BLaER1 treated with 17β-estradiol and CSF1 and Interleukin-3, amounts not matched to agents 10 nM and 100 nM (cell line): ENCODE measurements around the gene DIP2B.

Experiments used
- H3K27ac ChIP-seq, 11 experiments: shearing (Covaris generic); formaldehyde crosslinking; 2 replicates each; pipeline ENCODE4 v1.8.1; 2022
- H3K27me3 ChIP-seq, 11 experiments: shearing (Covaris generic); formaldehyde crosslinking; 2 replicates each; pipeline ENCODE4 v1.8.1; 2022
- H3K36me3 ChIP-seq, 11 experiments: shearing (Covaris generic); formaldehyde crosslinking; 2 replicates each; pipeline ENCODE4 v1.8.1; 2022
- H3K4me1 ChIP-seq, 10 experiments: shearing (Covaris generic); formaldehyde crosslinking; 2 replicates each; pipeline ENCODE4 v1.8.1; 2022
- H3K4me2 ChIP-seq, 11 experiments: shearing (Covaris generic); formaldehyde crosslinking; 2 replicates each; pipeline ENCODE4 v1.8.1; 2022
- H3K4me3 ChIP-seq, 10 experiments: shearing (Covaris generic); formaldehyde crosslinking; 2 replicates each; pipeline ENCODE4 v1.8.1; 2022
- H3K9ac ChIP-seq, 11 experiments: shearing (Covaris generic); formaldehyde crosslinking; 2 replicates each; pipeline ENCODE4 v1.8.1; 2022
- H3K9me3 ChIP-seq, 11 experiments: shearing (Covaris generic); formaldehyde crosslinking; replicated peaks in 1 of 11; 2 replicates each; pipeline ENCODE4 v1.8.1; 2022
- H4K20me1 ChIP-seq, 11 experiments: shearing (Covaris generic); formaldehyde crosslinking; 2 replicates each; pipeline ENCODE4 v1.8.1; 2022
- Cebpa-rat ChIP-seq, 11 experiments: shearing (Covaris generic); IDR thresholded peaks; 2 replicates each; pipeline ENCODE4 v1.8.1; 2022

The DIP2B gene

DNA sequence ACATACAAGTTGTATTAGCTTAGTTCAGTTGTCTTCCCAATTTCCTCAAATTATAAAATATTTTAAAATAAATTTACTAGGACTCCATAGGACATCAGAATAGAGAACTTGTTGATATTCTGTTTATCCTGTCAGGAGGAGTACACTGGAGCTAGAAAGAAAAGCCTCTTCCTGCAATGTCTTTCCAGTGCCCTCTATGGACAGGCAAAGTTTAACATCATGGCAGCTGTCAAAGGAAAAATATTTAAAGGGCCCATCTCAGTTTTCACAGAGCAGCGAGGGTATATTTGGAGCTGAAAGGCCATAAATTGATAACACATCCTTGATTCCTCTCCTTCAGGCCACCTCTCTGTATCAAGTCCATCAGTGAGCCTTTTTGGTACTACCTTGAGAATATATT, 19.0 kb downstream of the DIP2B start:
- H3K4me2 ChIP-seq = peak overlapping the region in 5 of 11 experiments; percentile 22 to 78 (median 62); a peak in 7 of 22 replicates

DNA sequence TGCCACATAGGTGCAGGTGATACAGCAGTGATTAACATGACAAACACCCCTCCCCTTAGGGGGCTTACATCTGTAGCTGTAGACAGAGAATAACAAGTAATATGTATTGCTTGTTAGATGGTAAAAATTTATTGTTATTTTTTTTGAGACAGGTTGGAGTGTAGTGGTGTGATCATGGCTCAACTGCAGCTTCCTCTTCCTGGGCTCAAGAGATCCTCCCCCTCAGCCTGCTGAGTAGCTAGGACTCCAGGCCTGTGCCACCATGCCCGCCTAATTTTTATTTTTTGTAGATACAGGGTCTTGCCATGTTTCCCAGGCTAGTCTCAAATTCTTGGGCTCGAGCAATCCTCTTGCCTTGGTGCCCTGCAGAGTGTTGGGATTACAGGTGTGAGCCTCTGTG, 19.8 kb downstream of the DIP2B start:
- Histone ChIP-seq H3K36me3 (peaks cover 11 to 82% (median 52%) of the 10 kb centered on the region in 11 experiments), H3K4me2 (peak overlapping the region in 5 of 11 experiments; percentile 22 to 78 (median 62); a peak in 10 of 22 replicates), H3K9ac (no peak overlapping the region), H3K27ac (peak overlapping the region in 4 of 11 experiments; percentile 4 to 37 (median 32); a peak in 5 of 22 replicates), H3K27me3 (no peaks in the 10 kb centered on the region), H3K9me3 (peaks cover 0 to 38% (median 23%) of the 10 kb centered on the region in 11 experiments; a peak in 18 of 22 replicates), H3K4me3 (no peak overlapping the region), H4K20me1 (peaks cover 0 to 89% (median 50%) of the 10 kb centered on the region in 11 experiments; a peak in 17 of 22 replicates), H3K4me1 (peaks cover 28 to 100% (median 60%) of the 10 kb centered on the region in 10 experiments)
- no peak for TF ChIP-seq Cebpa-rat (IDR thresholded peaks at IDR 0.05)

More for the DNA sequence above, 19.0 kb downstream of the DIP2B start:
- Histone ChIP-seq H3K36me3 (peaks cover 11 to 75% (median 49%) of the 10 kb centered on the region in 11 experiments), H4K20me1 (peaks cover 0 to 88% (median 53%) of the 10 kb centered on the region in 11 experiments; a peak in 19 of 22 replicates), H3K27me3 (no peaks in the 10 kb centered on the region), H3K9me3 (peaks cover 0 to 33% (median 23%) of the 10 kb centered on the region in 11 experiments; a peak in 18 of 22 replicates), H3K27ac (peak overlapping the region in 3 of 11 experiments; percentile 4 to 36 (median 29); a peak in 2 of 22 replicates), H3K4me1 (peaks cover 25 to 100% (median 60%) of the 10 kb centered on the region in 10 experiments), H3K4me3 (no peak overlapping the region), H3K9ac (no peak overlapping the region)
- no peak for TF ChIP-seq Cebpa-rat (IDR thresholded peaks at IDR 0.05)

- H3K9me3 ChIP-seq = peaks cover 0 to 38% (median 25%) of the 10 kb centered on the region in 11 experiments; a peak in 18 of 22 replicates
- no peak overlapping the region for H3K9ac ChIP-seq
- H3K27ac ChIP-seq = peak overlapping the region in 3 of 11 experiments; percentile 19 to 37 (median 36); a peak in 4 of 22 replicates
- TF ChIP-seq Cebpa-rat (IDR thresholded peaks at IDR 0.05) = no peak
- H3K4me1 ChIP-seq = peaks cover 22 to 100% (median 60%) of the 10 kb centered on the region in 10 experiments
- H3K36me3 ChIP-seq = peaks cover 13 to 90% (median 60%) of the 10 kb centered on the region in 11 experiments
- H3K27me3 ChIP-seq = no peaks in the 10 kb centered on the region
- peak overlapping the region; percentile 21 to 78 (median 55); a peak in 21 of 22 replicates for H3K4me2 ChIP-seq
- no peak overlapping the region for H3K4me3 ChIP-seq
- H4K20me1 ChIP-seq = peaks cover 0 to 88% (median 50%) of the 10 kb centered on the region in 11 experiments; a peak in 17 of 22 replicates
Observed at GRCh38 chr12:50525422-50525821, 20.6 kb downstream of the DIP2B start.

DNA sequence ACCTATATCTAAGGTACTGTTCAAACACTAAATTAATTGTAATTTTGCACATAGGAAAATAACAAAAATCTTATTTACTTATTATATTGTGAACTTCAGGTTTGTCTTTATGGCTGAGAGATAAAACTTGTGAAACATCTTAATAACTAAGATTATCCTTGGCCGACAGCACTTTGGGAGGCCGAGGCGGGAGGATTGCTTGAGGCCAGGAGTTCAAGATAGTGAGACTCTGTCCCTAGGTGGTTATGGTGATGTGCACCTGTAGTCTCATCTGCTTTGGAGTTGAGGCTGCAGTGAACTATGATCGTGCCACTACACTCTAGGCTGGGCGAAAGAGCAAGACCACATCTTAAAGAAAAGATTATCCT, 22.6 kb downstream of the DIP2B start:
- Histone ChIP-seq H3K4me3 (no peak overlapping the region), H4K20me1 (peaks cover 0 to 84% (median 61%) of the 10 kb centered on the region in 11 experiments; a peak in 17 of 22 replicates), H3K4me1 (peaks cover 25 to 100% (median 68%) of the 10 kb centered on the region in 10 experiments), H3K36me3 (peaks cover 16 to 94% (median 58%) of the 10 kb centered on the region in 11 experiments), H3K4me2 (peak overlapping the region in 2 of 11 experiments; percentile 74 to 78; a peak in 3 of 22 replicates), H3K9ac (no peak overlapping the region), H3K9me3 (peaks cover 6 to 37% (median 24%) of the 10 kb centered on the region in 11 experiments; a peak in 19 of 22 replicates), H3K27ac (no peak overlapping the region; a peak in 1 of 22 replicates), H3K27me3 (no peaks in the 10 kb centered on the region)
- no peak for TF ChIP-seq Cebpa-rat (IDR thresholded peaks at IDR 0.05)

GRCh38 chr12:50528800-50529199, 24.0 kb downstream of the DIP2B start:
- Histone ChIP-seq H3K27me3 (no peaks in the 10 kb centered on the region), H3K4me3 (no peak overlapping the region), H3K36me3 (peaks cover 16 to 85% (median 46%) of the 10 kb centered on the region in 11 experiments; a peak in 19 of 22 replicates), H3K9ac (no peak overlapping the region), H3K4me1 (peaks cover 37 to 100% (median 82%) of the 10 kb centered on the region in 10 experiments), H3K27ac (peak overlapping the region in 5 of 11 experiments; percentile 3 to 91 (median 43); a peak in 7 of 22 replicates), H3K4me2 (peak overlapping the region in 8 of 11 experiments; percentile 2 to 91 (median 66); a peak in 13 of 22 replicates), H4K20me1 (peaks cover 0 to 92% (median 75%) of the 10 kb centered on the region in 11 experiments; a peak in 17 of 22 replicates), H3K9me3 (peaks cover 6 to 23% (median 10%) of the 10 kb centered on the region in 11 experiments; a peak in 15 of 22 replicates)
- no peak for TF ChIP-seq Cebpa-rat (IDR thresholded peaks at IDR 0.05)

- no peak overlapping the region; a peak in 1 of 22 replicates for H3K9ac ChIP-seq
- peak overlapping the region in 5 of 11 experiments; percentile 3 to 91 (median 43); a peak in 7 of 22 replicates for H3K27ac ChIP-seq
- no peaks in the 10 kb centered on the region for H3K27me3 ChIP-seq
- H4K20me1 ChIP-seq = peaks cover 0 to 93% (median 74%) of the 10 kb centered on the region in 11 experiments; a peak in 17 of 22 replicates
- H3K4me1 ChIP-seq = peaks cover 37 to 100% (median 82%) of the 10 kb centered on the region in 10 experiments
- peaks cover under 1 to 22% (median 9%) of the 10 kb centered on the region in 11 experiments; a peak in 14 of 22 replicates for H3K9me3 ChIP-seq
- no peak for TF ChIP-seq Cebpa-rat (IDR thresholded peaks at IDR 0.05)
- H3K36me3 ChIP-seq = peaks cover 12 to 85% (median 45%) of the 10 kb centered on the region in 11 experiments; a peak in 19 of 22 replicates
- no peak overlapping the region for H3K4me3 ChIP-seq
- peak overlapping the region in 8 of 11 experiments; percentile 11 to 91 (median 66); a peak in 14 of 22 replicates for H3K4me2 ChIP-seq
Observed at GRCh38 chr12:50529345-50529744, 24.6 kb downstream of the DIP2B start.

GRCh38 chr12:50530532-50530931, 25.7 kb downstream of the DIP2B start:
- H4K20me1 ChIP-seq = peaks cover 0 to 87% (median 71%) of the 10 kb centered on the region in 11 experiments; a peak in 17 of 22 replicates
- H3K27ac ChIP-seq = peak overlapping the region in 5 of 11 experiments; percentile 12 to 91 (median 87); a peak in 6 of 22 replicates
- H3K36me3 ChIP-seq = peaks cover 6 to 88% (median 45%) of the 10 kb centered on the region in 11 experiments; a peak in 18 of 22 replicates
- H3K27me3 ChIP-seq = no peaks in the 10 kb centered on the region
- peaks cover 35 to 100% (median 76%) of the 10 kb centered on the region in 10 experiments for H3K4me1 ChIP-seq
- H3K9ac ChIP-seq = peak overlapping the region in 1 of 11 experiments; percentile 19; a peak in 1 of 22 replicates
- H3K9me3 ChIP-seq = peaks cover 0 to 18% (median 6%) of the 10 kb centered on the region in 11 experiments; a peak in 11 of 22 replicates
- no peak for TF ChIP-seq Cebpa-rat (IDR thresholded peaks at IDR 0.05)
- peak overlapping the region in 6 of 11 experiments; percentile 60 to 91 (median 80); a peak in 11 of 22 replicates for H3K4me2 ChIP-seq
- H3K4me3 ChIP-seq = no peak overlapping the region

DNA sequence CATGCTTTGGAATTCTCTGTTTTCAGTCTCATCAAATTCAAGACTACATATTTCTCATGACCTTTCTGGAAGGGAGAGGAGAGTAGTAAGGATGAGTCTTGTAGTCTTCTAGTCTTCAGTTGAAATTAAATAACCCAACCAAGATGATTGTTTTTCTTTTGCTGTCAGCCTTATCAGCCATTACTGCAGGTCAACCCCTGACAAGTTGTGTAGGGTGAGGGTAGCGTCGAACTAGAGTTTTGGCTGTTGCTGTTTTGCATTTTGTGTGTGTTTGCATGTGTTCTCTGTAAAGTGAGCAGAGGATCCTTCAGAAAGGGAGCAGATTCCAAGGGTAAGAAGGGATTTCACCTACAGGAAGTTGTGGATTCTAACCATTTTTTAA, 28.4 kb downstream of the DIP2B start:
- Histone ChIP-seq H3K27me3 (no peaks in the 10 kb centered on the region), H3K4me2 (peak overlapping the region in 8 of 11 experiments; percentile 60 to 91 (median 79); a peak in 16 of 22 replicates), H3K9ac (peak overlapping the region in 5 of 11 experiments; percentile 40 to 80 (median 77); a peak in 7 of 22 replicates), H3K27ac (peak overlapping the region; percentile 5 to 91 (median 73); a peak in 19 of 22 replicates), H3K36me3 (peaks cover 15 to 87% (median 45%) of the 10 kb centered on the region in 11 experiments; a peak in 20 of 22 replicates), H3K9me3 (peaks cover 0 to 18% (median 6%) of the 10 kb centered on the region in 11 experiments; a peak in 11 of 22 replicates), H3K4me1 (peaks cover 29 to 93% (median 80%) of the 10 kb centered on the region in 10 experiments), H3K4me3 (0 out of 20 replicates have a peak overlapping the region, but pooled peaks of 1 of the 10 experiments have one; percentile 16), H4K20me1 (peaks cover 0 to 83% (median 68%) of the 10 kb centered on the region in 11 experiments; a peak in 15 of 22 replicates)
- TF ChIP-seq Cebpa-rat (IDR thresholded peaks at IDR 0.05) = no peak
